Neural progenitor cell (in vitro differentiated cells): ENCODE results near the gene CAPN2. TPM values are rescaled to one million over a fixed set of nuclear protein-coding genes. Genes with fewer than 3 reads are reported as not detected.

Source experiments
- DNase-seq: peaks from one replicate; pipeline ENCODE4 v3.0.0-alpha.2; 2016; ENCODE audit warnings: low spot score
- H2AFZ ChIP-seq: fragments of 200-600 bp; sonication (generic); replicated peaks from 2 replicates; pipeline ENCODE4 v1.6.1; 2016; ENCODE audit warnings: antibody characterized with exemption
- H3F3A ChIP-seq: fragments of 200-600 bp; sonication (generic); 2 replicates; pipeline ENCODE4 v1.6.1; 2016; ENCODE audit warnings: antibody characterized with exemption, low read depth
- H3K27ac ChIP-seq: fragments of 200-600 bp; sonication (generic); 2 replicates; pipeline ENCODE4 v1.5.1; 2016; ENCODE audit warnings: mild to moderate bottlenecking
- H3K27me3 ChIP-seq: fragments of 200-600 bp; sonication (generic); 2 replicates; pipeline ENCODE4 v1.6.1; 2016; ENCODE audit warnings: mild to moderate bottlenecking, moderate library complexity
- H3K36me3 ChIP-seq: fragments of 200-600 bp; sonication (generic); 2 replicates; pipeline ENCODE4 v1.5.1; 2016
- H3K4me1 ChIP-seq: fragments of 200-600 bp; sonication (generic); 2 replicates; pipeline ENCODE4 v1.6.1; 2016; ENCODE audit warnings: mixed run types
- H3K4me2 ChIP-seq: fragments of 200-600 bp; sonication (generic); 2 replicates; pipeline ENCODE4 v1.6.1; 2016
- H3K4me3 ChIP-seq: fragments of 200-600 bp; sonication (generic); 2 replicates; pipeline ENCODE4 v1.5.1; 2016
- H3K79me2 ChIP-seq: fragments of 200-600 bp; sonication (generic); 2 replicates; pipeline ENCODE4 v1.6.1; 2016; ENCODE audit warnings: low read depth
- H3K9ac ChIP-seq: fragments of 200-600 bp; sonication (generic); 2 replicates; pipeline ENCODE4 v1.6.1; 2016
- H3K9me3 ChIP-seq: fragments of 200-600 bp; sonication (generic); 2 replicates; pipeline ENCODE4 v1.5.1; 2016; ENCODE audit warnings: low read depth
- H4K20me1 ChIP-seq: fragments of 200-600 bp; sonication (generic); 2 replicates; pipeline ENCODE4 v1.6.1; 2016; ENCODE audit warnings: low read depth
- H3K27ac Mint-ChIP-seq: 3 replicates; pipeline ENCODE4 v1.8.0; 2021; ENCODE audit warnings: mixed read lengths
- H3K27me3 Mint-ChIP-seq: 2 replicates; pipeline ENCODE4 v1.8.0; 2022; ENCODE audit warnings: low read depth, mild to moderate bottlenecking, inconsistent platforms, moderate library complexity, mixed read lengths; ENCODE audit not compliant: insufficient read depth
- H3K36me3 Mint-ChIP-seq: 3 replicates; pipeline ENCODE4 v1.8.0; 2021; ENCODE audit warnings: mixed read lengths
- H3K4me1 Mint-ChIP-seq: 3 replicates; pipeline ENCODE4 v1.8.0; 2021; ENCODE audit warnings: mixed read lengths
- H3K4me3 Mint-ChIP-seq: 3 replicates; pipeline ENCODE4 v1.8.0; 2021; ENCODE audit warnings: mild to moderate bottlenecking, moderate library complexity, mixed read lengths
- H3K9me3 Mint-ChIP-seq: 3 replicates; pipeline ENCODE4 v1.8.0; 2020; ENCODE audit warnings: mixed read lengths
- EZH2 ChIP-seq: fragments of 200-600 bp; sonication (generic); IDR thresholded peaks from 2 replicates; pipeline ENCODE4 v1.6.1; 2017; ENCODE audit warnings: antibody characterized with exemption, mild to moderate bottlenecking, moderate library complexity
- EZH2phosphoT487 ChIP-seq: fragments of 200-600 bp; sonication (generic); IDR thresholded peaks from 2 replicates; pipeline ENCODE4 v1.6.1; 2017; ENCODE audit warnings: antibody characterized with exemption
- total RNA-seq: library from RNA; depleted of rRNA; stranded (reverse); fragments of >200 nt; gene quantifications from 2 replicates; pipeline ENCODE4 v1.2.3, GENCODE V29; 2015; ENCODE audit warnings: low replicate concordance
- TF ChIP-seq, protein P1 (sequence below): fragments of 200-600 bp; sonication (generic); IDR thresholded peaks from 2 replicates; pipeline ENCODE4 v1.5.1; 2017; ENCODE audit warnings: antibody characterized with exemption, mild to moderate bottlenecking

The CAPN2 gene
- total RNA-seq, 1 donor from 2014 or later, result 61.7 TPM

DNA sequence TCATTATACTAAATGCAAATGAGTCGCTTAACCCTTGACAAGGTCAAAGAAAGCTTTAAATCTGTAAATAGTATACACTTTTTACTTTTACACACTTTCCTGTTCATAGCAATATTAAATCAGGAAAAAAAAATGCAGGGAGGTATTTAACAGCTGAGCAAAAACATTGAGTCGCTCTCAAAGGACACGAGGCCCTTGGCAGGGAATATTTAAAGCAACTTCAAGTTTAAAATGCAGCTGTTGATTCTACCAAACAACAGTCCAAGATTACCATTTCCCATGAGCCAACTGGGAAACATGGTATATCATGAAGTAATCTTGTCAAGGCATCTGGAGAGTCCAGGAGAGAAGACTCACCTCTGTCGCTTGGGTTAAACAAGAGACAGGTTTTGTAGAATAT is 62.7 kb downstream of the CAPN2 start:
- Mint-ChIP-seq H3K36me3 (peaks cover 62% of the 10 kb centered on the region), H3K9me3 (no peaks in the 10 kb centered on the region), H3K27me3 (no peaks in the 10 kb centered on the region), H3K4me3 (no peak overlapping the region), H3K27ac (no peak overlapping the region), H3K4me1 (peaks cover 24% of the 10 kb centered on the region)
- Histone ChIP-seq H3K79me2 (no peaks in the 10 kb centered on the region), H3K9me3 (no peaks in the 10 kb centered on the region), H3K4me1 (peaks cover 13% of the 10 kb centered on the region), H4K20me1 (no peaks in the 10 kb centered on the region), H3K9ac (no peak overlapping the region), H3K4me3 (no peak overlapping the region), H3K36me3 (peaks cover 14% of the 10 kb centered on the region), H3K27me3 (no peaks in the 10 kb centered on the region), H3K27ac (no peak overlapping the region), H3K4me2 (no peak overlapping the region), H2AFZ (no peak overlapping the region), H3F3A (peaks cover 16% of the 10 kb centered on the region)
- no peak for DNase-seq
- TF ChIP-seq, protein P1, sequence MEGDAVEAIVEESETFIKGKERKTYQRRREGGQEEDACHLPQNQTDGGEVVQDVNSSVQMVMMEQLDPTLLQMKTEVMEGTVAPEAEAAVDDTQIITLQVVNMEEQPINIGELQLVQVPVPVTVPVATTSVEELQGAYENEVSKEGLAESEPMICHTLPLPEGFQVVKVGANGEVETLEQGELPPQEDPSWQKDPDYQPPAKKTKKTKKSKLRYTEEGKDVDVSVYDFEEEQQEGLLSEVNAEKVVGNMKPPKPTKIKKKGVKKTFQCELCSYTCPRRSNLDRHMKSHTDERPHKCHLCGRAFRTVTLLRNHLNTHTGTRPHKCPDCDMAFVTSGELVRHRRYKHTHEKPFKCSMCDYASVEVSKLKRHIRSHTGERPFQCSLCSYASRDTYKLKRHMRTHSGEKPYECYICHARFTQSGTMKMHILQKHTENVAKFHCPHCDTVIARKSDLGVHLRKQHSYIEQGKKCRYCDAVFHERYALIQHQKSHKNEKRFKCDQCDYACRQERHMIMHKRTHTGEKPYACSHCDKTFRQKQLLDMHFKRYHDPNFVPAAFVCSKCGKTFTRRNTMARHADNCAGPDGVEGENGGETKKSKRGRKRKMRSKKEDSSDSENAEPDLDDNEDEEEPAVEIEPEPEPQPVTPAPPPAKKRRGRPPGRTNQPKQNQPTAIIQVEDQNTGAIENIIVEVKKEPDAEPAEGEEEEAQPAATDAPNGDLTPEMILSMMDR, result no peak
- TF ChIP-seq EZH2phosphoT487 (no peak), EZH2 (no peak)

- Histone ChIP-seq H3K4me2 (no peak overlapping the region), H3K79me2 (no peaks in the 10 kb centered on the region), H4K20me1 (no peaks in the 10 kb centered on the region), H2AFZ (no peak overlapping the region), H3F3A (peaks cover 16% of the 10 kb centered on the region), H3K27me3 (no peaks in the 10 kb centered on the region), H3K9me3 (no peaks in the 10 kb centered on the region), H3K36me3 (peaks cover 16% of the 10 kb centered on the region), H3K27ac (no peak overlapping the region), H3K9ac (no peak overlapping the region), H3K4me1 (peaks cover 13% of the 10 kb centered on the region), H3K4me3 (no peak overlapping the region)
- no peak overlapping the region for H3K27ac Mint-ChIP-seq
- no peak for DNase-seq
- TF ChIP-seq EZH2, result no peak
- TF ChIP-seq, protein P1, result no peak
- TF ChIP-seq EZH2phosphoT487, result no peak
- peaks cover 26% of the 10 kb centered on the region for H3K4me1 Mint-ChIP-seq
- no peaks in the 10 kb centered on the region for H3K9me3 Mint-ChIP-seq
- H3K36me3 Mint-ChIP-seq, result peaks cover 60% of the 10 kb centered on the region
- H3K27me3 Mint-ChIP-seq, result no peaks in the 10 kb centered on the region
- no peak overlapping the region for H3K4me3 Mint-ChIP-seq
Measured at GRCh38 chr1:223775711-223776074, 63.4 kb downstream of the CAPN2 start.

- Histone ChIP-seq H3F3A (peaks cover 16% of the 10 kb centered on the region), H3K27ac (no peak overlapping the region), H3K4me3 (no peak overlapping the region), H3K79me2 (no peaks in the 10 kb centered on the region), H3K9ac (no peak overlapping the region), H3K36me3 (peaks cover 16% of the 10 kb centered on the region), H3K4me1 (peaks cover 13% of the 10 kb centered on the region), H3K27me3 (no peaks in the 10 kb centered on the region), H2AFZ (no peak overlapping the region), H3K9me3 (no peaks in the 10 kb centered on the region), H3K4me2 (no peak overlapping the region), H4K20me1 (peaks cover 3% of the 10 kb centered on the region)
- Mint-ChIP-seq H3K4me1 (peaks cover 29% of the 10 kb centered on the region), H3K36me3 (peaks cover 57% of the 10 kb centered on the region), H3K9me3 (no peaks in the 10 kb centered on the region), H3K27ac (no peak overlapping the region), H3K4me3 (no peak overlapping the region), H3K27me3 (no peaks in the 10 kb centered on the region)
- no peak for DNase-seq
- TF ChIP-seq, protein P1, result no peak
- TF ChIP-seq EZH2, result no peak
- no peak for TF ChIP-seq EZH2phosphoT487
Measured at GRCh38 chr1:223776075-223776814, 63.9 kb downstream of the CAPN2 start.
